ENCODE results near the gene EIF4G3.

EIF4G3 gene

GRCh38 chr1:20997602-20998224 lies 179.0 kb downstream of the EIF4G3 start:
- no peak overlapping the region for H3K27ac Mint-ChIP-seq
- no peak for ATAC-seq

GRCh38 chr1:20996554-20996953 lies 180.1 kb downstream of the EIF4G3 start:
- Mint-ChIP-seq H3K4me1 (peaks cover 17% of the 10 kb centered on the region), H3K27ac (no peak overlapping the region), H3K9me3 (no peaks in the 10 kb centered on the region), H3K4me3 (no peak overlapping the region), H3K27me3 (no peaks in the 10 kb centered on the region)
- DNase-seq (no peak), ATAC-seq (no peak)

More at GRCh38 chr1:20997602-20998224, 179.0 kb downstream of the EIF4G3 start:
- Mint-ChIP-seq H3K4me3 (no peak overlapping the region), H3K9me3 (no peaks in the 10 kb centered on the region), H3K27me3 (no peaks in the 10 kb centered on the region), H3K4me1 (peaks cover 6% of the 10 kb centered on the region)
- DNase-seq = no peak

GRCh38 chr1:20993716-20994575 lies 182.8 kb downstream of the EIF4G3 start:
- Mint-ChIP-seq H3K4me3 (no peak overlapping the region), H3K9me3 (no peaks in the 10 kb centered on the region), H3K27ac (no peak overlapping the region), H3K4me1 (peaks cover 18% of the 10 kb centered on the region), H3K27me3 (no peaks in the 10 kb centered on the region)
- DNase-seq (no peak), ATAC-seq (no peak)

GRCh38 chr1:20992322-20993056 lies 184.2 kb downstream of the EIF4G3 start:
- ATAC-seq (peak; percentile 83), DNase-seq (no peak)
- peak overlapping the region; percentile 27 to 84 for H3K4me3 Mint-ChIP-seq
- peak overlapping the region in 1 of 2 donors; percentile 97 for H3K27ac Mint-ChIP-seq
- no peaks in the 10 kb centered on the region for H3K9me3 Mint-ChIP-seq
- H3K4me1 Mint-ChIP-seq = peaks cover 18% of the 10 kb centered on the region
- no peaks in the 10 kb centered on the region for H3K27me3 Mint-ChIP-seq

GRCh38 chr1:20988943-20989342 lies 187.8 kb downstream of the EIF4G3 start:
- no peaks in the 10 kb centered on the region for H3K9me3 Mint-ChIP-seq
- ATAC-seq (no peak), DNase-seq (no peak)
- H3K27me3 Mint-ChIP-seq = no peaks in the 10 kb centered on the region
- H3K4me1 Mint-ChIP-seq = peaks cover 18% of the 10 kb centered on the region
- H3K27ac Mint-ChIP-seq = no peak overlapping the region
- no peak overlapping the region for H3K4me3 Mint-ChIP-seq

- no peak for DNase-seq
- peak overlapping the region in 1 of 2 donors; percentile 50 for H3K27ac Mint-ChIP-seq
- no peak overlapping the region for H3K4me3 Mint-ChIP-seq
- H3K9me3 Mint-ChIP-seq = no peaks in the 10 kb centered on the region
- peaks cover 16% of the 10 kb centered on the region for H3K4me1 Mint-ChIP-seq
- no peak for ATAC-seq
- H3K27me3 Mint-ChIP-seq = no peaks in the 10 kb centered on the region
Observed at GRCh38 chr1:20987831-20988825, 188.6 kb downstream of the EIF4G3 start.

GRCh38 chr1:20983297-20983889 lies 193.3 kb downstream of the EIF4G3 start:
- peaks cover 5% of the 10 kb centered on the region for H3K4me1 Mint-ChIP-seq
- no peak overlapping the region for H3K4me3 Mint-ChIP-seq
- DNase-seq = no peak
- no peaks in the 10 kb centered on the region for H3K9me3 Mint-ChIP-seq
- no peak for ATAC-seq
- H3K27me3 Mint-ChIP-seq = no peaks in the 10 kb centered on the region
- H3K27ac Mint-ChIP-seq = no peak overlapping the region

- no peak overlapping the region for H3K27ac Mint-ChIP-seq
- H3K27me3 Mint-ChIP-seq = no peaks in the 10 kb centered on the region
Observed at GRCh38 chr1:20982316-20982715, 194.4 kb downstream of the EIF4G3 start.

GRCh38 chr1:20981915-20982314 lies 194.8 kb downstream of the EIF4G3 start:
- ATAC-seq = no peak
- Mint-ChIP-seq H3K27ac (no peak overlapping the region), H3K4me1 (peaks cover 5% of the 10 kb centered on the region), H3K9me3 (no peaks in the 10 kb centered on the region), H3K27me3 (no peaks in the 10 kb centered on the region), H3K4me3 (no peak overlapping the region)
- no peak for DNase-seq

More at GRCh38 chr1:20982316-20982715, 194.4 kb downstream of the EIF4G3 start:
- H3K4me3 Mint-ChIP-seq = no peak overlapping the region
- no peaks in the 10 kb centered on the region for H3K9me3 Mint-ChIP-seq
- ATAC-seq (no peak), DNase-seq (no peak)
- H3K4me1 Mint-ChIP-seq = peaks cover 5% of the 10 kb centered on the region

- Mint-ChIP-seq H3K27me3 (no peaks in the 10 kb centered on the region), H3K9me3 (no peaks in the 10 kb centered on the region), H3K27ac (no peak overlapping the region), H3K4me3 (no peak overlapping the region), H3K4me1 (peaks cover 5% of the 10 kb centered on the region)
- no peak for DNase-seq
- no peak for ATAC-seq
Observed at GRCh38 chr1:20980051-20980450, 196.6 kb downstream of the EIF4G3 start.

- Mint-ChIP-seq H3K4me1 (peaks cover 12% of the 10 kb centered on the region), H3K9me3 (no peaks in the 10 kb centered on the region), H3K27ac (peak overlapping the region in 1 of 2 donors; percentile 19), H3K27me3 (no peaks in the 10 kb centered on the region), H3K4me3 (no peak overlapping the region)
- no peak for ATAC-seq
- DNase-seq = no peak
Observed at GRCh38 chr1:20978413-20978812, 198.3 kb downstream of the EIF4G3 start.

GRCh38 chr1:20975668-20976067 lies 201.0 kb downstream of the EIF4G3 start:
- Mint-ChIP-seq H3K27ac (no peak overlapping the region), H3K4me3 (no peak overlapping the region), H3K9me3 (no peaks in the 10 kb centered on the region), H3K4me1 (peaks cover 7% of the 10 kb centered on the region), H3K27me3 (no peaks in the 10 kb centered on the region)
- DNase-seq (no peak), ATAC-seq (no peak)

- no peak for DNase-seq
- Mint-ChIP-seq H3K4me1 (peaks cover 7% of the 10 kb centered on the region), H3K4me3 (no peak overlapping the region), H3K27ac (no peak overlapping the region), H3K27me3 (no peaks in the 10 kb centered on the region), H3K9me3 (no peaks in the 10 kb centered on the region)
- no peak for ATAC-seq
Observed at GRCh38 chr1:20974951-20975350, 201.7 kb downstream of the EIF4G3 start.

- DNase-seq = no peak
- peaks cover 7% of the 10 kb centered on the region for H3K4me1 Mint-ChIP-seq
- no peak for ATAC-seq
- no peak overlapping the region for H3K4me3 Mint-ChIP-seq
- no peaks in the 10 kb centered on the region for H3K9me3 Mint-ChIP-seq
- no peaks in the 10 kb centered on the region for H3K27me3 Mint-ChIP-seq
- peak overlapping the region in 1 of 2 donors; percentile 57 for H3K27ac Mint-ChIP-seq
Observed at GRCh38 chr1:20974069-20974468, 202.6 kb downstream of the EIF4G3 start.
